Endothelial cell of umbilical vein (primary cell): ENCODE data around the gene TTL. TPM values are rescaled to one million over a fixed set of nuclear protein-coding genes. Genes with fewer than 3 reads are reported as not detected.

Experiments used
- BruUV-seq: library from RNA; stranded (reverse); fragments of 400-500 nt; replicated peaks from 2 replicates; lab custom pipeline; 2021; lab: Mats Ljungman, UMichigan
- CTCF ChIA-PET: fragments of 300-600, 350-600 bp; sonication (Branson Sonifier 250); formaldehyde crosslinking; loops from one replicate; lab custom pipeline; 2021; ENCODE audit warnings: antibody characterized with exemption, inconsistent platforms; lab: Charles Lee
- POLR2A ChIA-PET: fragments of 300-600, 350-600 bp; sonication (Branson Sonifier 250); formaldehyde crosslinking; loops from one replicate; lab custom pipeline; 2021; ENCODE audit warnings: antibody characterized with exemption, inconsistent platforms; lab: Charles Lee
- DNase-seq: peaks from one replicate; pipeline ENCODE4 v3.0.0-alpha.2; 2011; ENCODE audit warnings: low read depth, low spot score
- FAIRE-seq: peaks from 2 replicates; lab custom pipeline; 2011; peaks lifted over from hg19 to GRCh38; lab: Jason Lieb, UNC
- H2AFZ ChIP-seq: 2 replicates; pipeline ENCODE4 v1.6.0; 2012; ENCODE audit warnings: low read depth, low read length, control low read depth, inconsistent platforms
- H3K27ac ChIP-seq: 2 replicates; pipeline ENCODE4 v1.5.1; 2011; ENCODE audit warnings: low read depth, mild to moderate bottlenecking, control low read depth, low read length, moderate library complexity; ENCODE audit not compliant: insufficient read depth
- H3K27me3 ChIP-seq, 2 experiments: 2 replicates each; pipeline versions ENCODE4 v1.6.0 to v1.6.1; 2011; ENCODE audit warnings: low read length in 2 of 2, mixed read lengths in 1 of 2; ENCODE audit not compliant: control insufficient read depth in 2 of 2, insufficient read depth in 2 of 2
- H3K36me3 ChIP-seq, 2 experiments: 2 replicates in 1 of 2; 3 replicates in 1 of 2; pipeline ENCODE4 v1.5.1; 2011; ENCODE audit warnings: low read length in 2 of 2, mild to moderate bottlenecking in 1 of 2, moderate library complexity in 1 of 2; ENCODE audit not compliant: control insufficient read depth in 2 of 2, insufficient read depth in 2 of 2; ENCODE audit errors: extremely low read depth in 1 of 2
- H3K4me1 ChIP-seq: 3 replicates; pipeline ENCODE4 v1.5.1; 2011; ENCODE audit warnings: mild to moderate bottlenecking, low read length; ENCODE audit not compliant: control insufficient read depth, insufficient read depth; ENCODE audit errors: extremely low read depth
- H3K4me2 ChIP-seq: 2 replicates; pipeline ENCODE4 v1.6.1; 2011; ENCODE audit warnings: low read length, control low read depth, mixed read lengths; ENCODE audit not compliant: insufficient read depth
- H3K4me3 ChIP-seq, 3 experiments: fragments of 200-600 bp in 1 of 3; sonication (generic), shearing (Covaris generic) in 1 of 3; replicated peaks in 1 of 3; 2 replicates each; pipeline ENCODE4 v1.5.1; 2011 to 2016; ENCODE audit warnings: control low read depth in 3 of 3, low read length in 3 of 3, mild to moderate bottlenecking in 2 of 3, inconsistent platforms in 1 of 3, low read depth in 1 of 3, moderate library complexity in 1 of 3; ENCODE audit not compliant: insufficient read depth in 1 of 3
- H3K79me2 ChIP-seq: 2 replicates; pipeline ENCODE4 v1.6.0; 2012; ENCODE audit warnings: low read length, inconsistent platforms; ENCODE audit not compliant: control insufficient read depth, insufficient read depth
- H3K9ac ChIP-seq: replicated peaks from 2 replicates; pipeline ENCODE3; 2011; ENCODE audit warnings: low read length, control low read depth; ENCODE audit not compliant: insufficient read depth; ENCODE audit errors: extremely low read depth
- H3K9me1 ChIP-seq: replicated peaks from 3 replicates; pipeline ENCODE4 v1.6.0; 2011; ENCODE audit warnings: mild to moderate bottlenecking, low read length; ENCODE audit not compliant: control insufficient read depth, insufficient read depth; ENCODE audit errors: extremely low read depth
- H3K9me3 ChIP-seq: replicated peaks from 2 replicates; pipeline ENCODE4 v1.5.1; 2012; ENCODE audit warnings: low read length, inconsistent platforms; ENCODE audit not compliant: control insufficient read depth, insufficient read depth
- H4K20me1 ChIP-seq: replicated peaks from 2 replicates; pipeline ENCODE3; 2011; ENCODE audit warnings: mild to moderate bottlenecking, low read length; ENCODE audit not compliant: control insufficient read depth, insufficient read depth; ENCODE audit errors: extremely low read depth
- CTCF ChIP-seq, 2 donors: IDR thresholded peaks; 1 replicate in 1 of 2; 2 replicates in 1 of 2; pipeline ENCODE4 v1.5.1; 2011; ENCODE audit warnings: low read length in 2 of 2, mild to moderate bottlenecking in 2 of 2, moderate library complexity in 2 of 2, control low read depth in 1 of 2, inconsistent platforms in 1 of 2, low read depth in 1 of 2; ENCODE audit not compliant: insufficient read depth in 1 of 2; ENCODE audit errors: extremely low read depth in 1 of 2
- EZH2 ChIP-seq: IDR thresholded peaks from 2 replicates; pipeline ENCODE4 v1.6.1; 2012; ENCODE audit warnings: borderline replicate concordance, low read depth, mild to moderate bottlenecking, moderate library complexity, low read length, inconsistent platforms; ENCODE audit not compliant: severe bottlenecking
- FOS ChIP-seq: IDR thresholded peaks from 2 replicates; pipeline ENCODE4 v1.6.1; 2011; ENCODE audit warnings: mild to moderate bottlenecking, low read length, moderate library complexity, borderline replicate concordance; ENCODE audit not compliant: insufficient read depth
- GATA2 ChIP-seq: IDR thresholded peaks from 2 replicates; pipeline ENCODE4 v1.7.0; 2011; ENCODE audit warnings: low read depth, mild to moderate bottlenecking, moderate library complexity, mixed read lengths, low read length; ENCODE audit not compliant: insufficient read length, insufficient read depth
- JUN ChIP-seq: IDR thresholded peaks from 2 replicates; pipeline ENCODE4 v1.6.1; 2011; ENCODE audit warnings: borderline replicate concordance, low read depth; ENCODE audit not compliant: insufficient read length, insufficient read depth
- MAX ChIP-seq: IDR thresholded peaks from 2 replicates; pipeline ENCODE4 v1.6.1; 2011; ENCODE audit not compliant: insufficient read depth, insufficient read length
- MYC ChIP-seq: IDR thresholded peaks from one replicate; pipeline ENCODE4 v1.6.1; 2011; ENCODE audit warnings: mild to moderate bottlenecking, low read depth, low read length
- POLR2A ChIP-seq: IDR thresholded peaks from 2 replicates; pipeline ENCODE4 v1.6.1; 2012; ENCODE audit warnings: low read depth, mild to moderate bottlenecking, control low read depth, low read length
- POLR2AphosphoS5 ChIP-seq: IDR thresholded peaks from 2 replicates; pipeline ENCODE4 v1.6.1; 2012; ENCODE audit warnings: low read depth, mild to moderate bottlenecking, control low read depth, low read length, moderate library complexity; ENCODE audit not compliant: insufficient read depth
- dilution Hi-C: fragments of 300-500 bp; cut with MboI; formaldehyde crosslinking; loops from one replicate; pipeline ENCODE4 v1.15.0; 2019; ENCODE audit warnings: low sequenced_read_pairs; ENCODE audit not compliant: extremely low pct_ligation_motif_present
- intact Hi-C: fragments of 100-400 bp; cut with micrococcal nuclease; formaldehyde crosslinking; loops from one replicate; pipeline ENCODE4 v1.10.0; 2022
- polyA plus RNA-seq, 4 experiments: library from polyadenylated mRNA; depleted of rRNA in 3 of 4; stranded (reverse) in 3 of 4; unstranded in 1 of 4; fragments of >200 nt; gene quantifications; 2 replicates each; pipeline versions ENCODE4 v1.2.1 to v1.2.3, GENCODE V29; 2011 to 2012; ENCODE audit warnings: missing spikeins in 1 of 4
- total RNA-seq: library from RNA; stranded (reverse); gene quantifications from 2 replicates; pipeline ENCODE4 v1.2.3, GENCODE V29; 2021

TTL gene
- total and polyA plus RNA-seq, 2 donors (not counting 3 experiments of a cell fraction or from before 2014, with no cell fraction given) = 21.9 to 66.8 TPM

- Histone ChIP-seq H2AFZ (no peak overlapping the region), H4K20me1 (no peaks in the 10 kb centered on the region), H3K4me3 (no peak overlapping the region), H3K9me1 (no peaks in the 10 kb centered on the region), H3K27ac (no peak overlapping the region), H3K27me3 (no peaks in the 10 kb centered on the region), H3K9me3 (no peaks in the 10 kb centered on the region), H3K79me2 (no peaks in the 10 kb centered on the region), H3K9ac (no peak overlapping the region), H3K36me3 (no peaks in the 10 kb centered on the region), H3K4me2 (no peak overlapping the region), H3K4me1 (no peaks in the 10 kb centered on the region)
- POLR2A ChIA-PET = no interaction called here
- DNase-seq (no peak), FAIRE-seq (no peak)
- BruUV-seq = no TSS peak
- intact Hi-C loops = no loop called here
- no peak for TF ChIP-seq MAX
- TF ChIP-seq GATA2 = no peak
- TF ChIP-seq MYC = no peak
- no peak for TF ChIP-seq POLR2AphosphoS5
- TF ChIP-seq JUN = no peak
- TF ChIP-seq FOS = no peak
- no peak for TF ChIP-seq POLR2A
- TF ChIP-seq CTCF (IDR thresholded peaks at IDR 0.05; ENCODE audit: extremely low read depth in 1 of 2, insufficient read depth in 1 of 2, low read depth in 1 of 2, low read length in 2 of 2) = no peak
- no peak for TF ChIP-seq EZH2
- CTCF ChIA-PET = interaction anchor here (0.9 kb wide), 1 partner anchor 22 kb away, joined by 3 read pairs; no protein-coding TSS in a partner anchor
- dilution Hi-C loops = no loop called here
Measured at GRCh38 chr2:112474844-112475486, 7.0 kb upstream of the TTL start.
